Smooth muscle cell (in vitro differentiated cells): Measurements from ENCODE around the gene MARCHF3. TPM values are rescaled to one million over a fixed set of nuclear protein-coding genes. Genes with fewer than 3 reads are reported as not detected.
A peak's percentile ranks its signal among the peaks of the same experiment; 100 is the strongest.

Experiments
- DNase-seq: peaks from one replicate; lab custom pipeline; 2025; ENCODE audit not compliant: unreplicated experiment; lab: John Stamatoyannopoulos, UW
- H2AFZ ChIP-seq: fragments of 200-600 bp; sonication (generic); 2 replicates; pipeline ENCODE4 v1.6.0; 2016; ENCODE audit warnings: antibody characterized with exemption, low read depth, mild to moderate bottlenecking
- H3F3A ChIP-seq: fragments of 200-600 bp; sonication (generic); 2 replicates; pipeline ENCODE4 v1.6.0; 2017; ENCODE audit warnings: antibody characterized with exemption, low read depth
- H3K27ac ChIP-seq: fragments of 200-600 bp; sonication (generic); 2 replicates; pipeline ENCODE4 v1.5.1; 2016; ENCODE audit warnings: low read depth, mild to moderate bottlenecking
- H3K27me3 ChIP-seq: fragments of 200-600 bp; sonication (generic); 2 replicates; pipeline ENCODE4 v1.6.1; 2016; ENCODE audit warnings: low read depth, mild to moderate bottlenecking
- H3K36me3 ChIP-seq: fragments of 200-600 bp; sonication (generic); 2 replicates; pipeline ENCODE4 v1.5.1; 2016; ENCODE audit warnings: low read depth
- H3K4me1 ChIP-seq: fragments of 200-600 bp; sonication (generic); 2 replicates; pipeline ENCODE4 v1.5.1; 2016; ENCODE audit warnings: low read depth
- H3K4me2 ChIP-seq: fragments of 200-600 bp; sonication (generic); 2 replicates; pipeline ENCODE4 v1.6.0; 2016; ENCODE audit warnings: mild to moderate bottlenecking
- H3K4me3 ChIP-seq: fragments of 200-600 bp; sonication (generic); 2 replicates; pipeline ENCODE4 v1.5.1; 2016; ENCODE audit warnings: mild to moderate bottlenecking
- H3K79me2 ChIP-seq: fragments of 200-600 bp; sonication (generic); 2 replicates; pipeline ENCODE4 v1.6.0; 2016; ENCODE audit warnings: low read depth, mild to moderate bottlenecking
- H3K9ac ChIP-seq: fragments of 200-600 bp; sonication (generic); 2 replicates; pipeline ENCODE4 v1.6.0; 2016; ENCODE audit warnings: low read depth
- H3K9me3 ChIP-seq: fragments of 200-600 bp; sonication (generic); replicated peaks from 2 replicates; pipeline ENCODE4 v1.5.1; 2016; ENCODE audit warnings: low read depth
- H4K20me1 ChIP-seq: fragments of 200-600 bp; sonication (generic); 2 replicates; pipeline ENCODE4 v1.6.0; 2016; ENCODE audit warnings: low read depth
- WGBS: methylation state at CpG from one replicate; pipeline ENCODE4 v1.1.7; 2016; ENCODE audit warnings: low lambda C conversion rate; 5-methylcytosine and 5-hydroxymethylcytosine counted together
- polyA plus RNA-seq: library from polyadenylated mRNA; unstranded; fragments of >200 nt; fragmentation: Nextera tagmentation; extraction: Ambion mirVana; gene quantifications from 2 replicates; pipeline ENCODE4 v1.2.1, GENCODE V29; 2016
- total RNA-seq: library from RNA; depleted of rRNA; stranded (reverse); fragments of >200 nt; gene quantifications from 2 replicates; pipeline ENCODE4 v1.2.3, GENCODE V29; 2014
- TF ChIP-seq, protein P1 (sequence below): fragments of 200-600 bp; sonication (generic); IDR thresholded peaks from 2 replicates; pipeline ENCODE4 v1.5.1; 2017; ENCODE audit warnings: borderline replicate concordance, mild to moderate bottlenecking, antibody characterized with exemption; ENCODE audit not compliant: insufficient read depth, poor library complexity, severe bottlenecking

MARCHF3 gene
- total and polyA plus RNA-seq, 2 experiments from 2014 or later, result 17.8 to 30.8 TPM

DNA sequence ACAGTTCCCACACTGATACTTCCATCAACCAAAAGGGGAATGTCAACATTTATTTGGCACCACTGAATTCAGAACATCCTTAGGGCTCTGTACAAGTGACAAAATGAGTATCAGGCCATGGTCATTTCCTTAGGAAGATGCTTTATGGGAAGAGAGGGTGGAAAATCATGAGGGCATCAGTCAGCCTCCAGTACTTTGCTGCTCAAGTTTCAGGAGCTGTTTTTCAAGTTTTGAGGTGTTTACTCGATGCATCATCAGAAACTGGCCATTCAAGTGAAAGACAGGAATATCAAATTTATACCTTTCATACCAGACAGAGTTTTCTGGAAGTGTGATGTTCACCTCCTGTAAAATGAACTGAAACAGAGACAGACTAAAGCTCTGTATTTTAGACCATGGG is 21.2 kb upstream of the MARCHF3 start:
- Histone ChIP-seq H3K79me2 (no peaks in the 10 kb centered on the region), H3K9me3 (no peaks in the 10 kb centered on the region), H3K4me1 (no peaks in the 10 kb centered on the region), H3F3A (no peaks in the 10 kb centered on the region), H3K9ac (no peak overlapping the region), H4K20me1 (no peaks in the 10 kb centered on the region), H3K4me2 (no peak overlapping the region), H3K36me3 (no peaks in the 10 kb centered on the region), H2AFZ (no peak overlapping the region), H3K27ac (no peak overlapping the region), H3K4me3 (no peak overlapping the region), H3K27me3 (peaks cover 3% of the 10 kb centered on the region)
- TF ChIP-seq, protein P1, sequence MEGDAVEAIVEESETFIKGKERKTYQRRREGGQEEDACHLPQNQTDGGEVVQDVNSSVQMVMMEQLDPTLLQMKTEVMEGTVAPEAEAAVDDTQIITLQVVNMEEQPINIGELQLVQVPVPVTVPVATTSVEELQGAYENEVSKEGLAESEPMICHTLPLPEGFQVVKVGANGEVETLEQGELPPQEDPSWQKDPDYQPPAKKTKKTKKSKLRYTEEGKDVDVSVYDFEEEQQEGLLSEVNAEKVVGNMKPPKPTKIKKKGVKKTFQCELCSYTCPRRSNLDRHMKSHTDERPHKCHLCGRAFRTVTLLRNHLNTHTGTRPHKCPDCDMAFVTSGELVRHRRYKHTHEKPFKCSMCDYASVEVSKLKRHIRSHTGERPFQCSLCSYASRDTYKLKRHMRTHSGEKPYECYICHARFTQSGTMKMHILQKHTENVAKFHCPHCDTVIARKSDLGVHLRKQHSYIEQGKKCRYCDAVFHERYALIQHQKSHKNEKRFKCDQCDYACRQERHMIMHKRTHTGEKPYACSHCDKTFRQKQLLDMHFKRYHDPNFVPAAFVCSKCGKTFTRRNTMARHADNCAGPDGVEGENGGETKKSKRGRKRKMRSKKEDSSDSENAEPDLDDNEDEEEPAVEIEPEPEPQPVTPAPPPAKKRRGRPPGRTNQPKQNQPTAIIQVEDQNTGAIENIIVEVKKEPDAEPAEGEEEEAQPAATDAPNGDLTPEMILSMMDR, result no peak
- WGBS, result 88% methylated on average over 1 of the region's 1 CpG
- DNase-seq, result no peak

DNA sequence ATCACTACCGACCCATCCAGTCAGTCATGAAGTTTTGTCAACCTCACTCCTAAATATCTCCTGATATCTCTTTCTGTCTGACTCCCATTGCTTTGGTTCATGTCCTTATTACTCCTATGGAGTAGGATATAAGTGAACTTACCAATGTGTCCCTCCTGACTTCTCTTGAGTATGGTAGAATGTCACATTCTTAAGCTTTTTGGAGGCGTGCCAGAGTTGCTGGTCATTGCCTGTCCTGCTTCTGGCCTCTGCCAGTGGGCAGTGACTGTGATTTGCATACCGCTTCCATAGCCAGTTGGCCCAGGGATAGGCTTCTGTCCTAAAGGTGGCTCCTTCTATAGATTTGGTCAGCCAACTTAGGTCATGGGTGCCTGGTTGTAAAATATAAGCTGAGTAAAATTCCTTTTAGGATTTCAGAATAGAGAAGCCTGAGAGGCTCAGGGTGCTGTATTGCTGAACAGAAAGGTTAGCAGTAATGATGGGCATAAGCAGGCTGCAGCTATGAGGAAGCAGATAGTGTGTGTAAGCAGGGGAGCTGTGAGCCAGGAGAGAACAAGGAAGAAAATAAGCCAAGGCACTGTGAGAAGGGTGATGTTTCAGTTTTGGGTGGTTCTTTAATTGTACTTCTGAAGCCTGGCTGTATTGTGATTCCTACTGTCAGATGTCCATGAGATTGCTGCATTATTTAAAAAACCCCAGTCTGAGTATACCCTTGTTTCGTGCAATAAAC is 16.1 kb upstream of the MARCHF3 start:
- Histone ChIP-seq H2AFZ (no peak overlapping the region), H3K4me3 (no peak overlapping the region), H3K27me3 (peaks cover 5% of the 10 kb centered on the region), H4K20me1 (no peaks in the 10 kb centered on the region), H3K4me1 (no peaks in the 10 kb centered on the region), H3K9ac (no peak overlapping the region), H3K79me2 (no peaks in the 10 kb centered on the region), H3F3A (no peaks in the 10 kb centered on the region), H3K4me2 (no peak overlapping the region), H3K9me3 (no peaks in the 10 kb centered on the region), H3K36me3 (no peaks in the 10 kb centered on the region), H3K27ac (no peak overlapping the region)
- DNase-seq, result no peak
- TF ChIP-seq, protein P1, result no peak
- 91% methylated on average over 4 of the region's 4 CpGs for WGBS

DNA sequence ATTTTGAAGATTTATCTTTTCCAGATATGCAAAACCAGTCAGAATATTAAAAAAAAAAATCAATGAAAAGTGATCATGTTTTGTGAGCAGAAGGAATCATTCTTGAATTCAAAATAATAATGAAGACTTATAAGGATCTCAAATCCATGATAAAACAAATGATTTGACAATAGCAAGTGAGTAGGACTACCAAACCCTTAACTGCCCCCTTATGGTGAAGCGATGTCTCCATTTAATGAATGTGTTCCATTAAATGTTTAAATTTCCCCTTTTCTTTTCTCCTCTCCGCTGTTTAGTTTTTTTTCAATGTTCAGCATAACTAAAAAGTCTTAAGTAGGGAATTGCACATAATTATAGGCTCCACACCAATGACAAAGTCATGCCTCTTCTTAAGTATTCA is 12.2 kb upstream of the MARCHF3 start:
- 88% methylated on average over 2 of the region's 2 CpGs for whole genome bisulfite sequencing
- Histone ChIP-seq H3K27ac (no peak overlapping the region), H3K4me3 (no peak overlapping the region), H3K27me3 (peaks cover 5% of the 10 kb centered on the region), H3K9ac (no peak overlapping the region), H2AFZ (no peak overlapping the region), H3K79me2 (no peaks in the 10 kb centered on the region), H3F3A (no peaks in the 10 kb centered on the region), H3K9me3 (no peaks in the 10 kb centered on the region), H4K20me1 (no peaks in the 10 kb centered on the region), H3K4me1 (no peaks in the 10 kb centered on the region), H3K4me2 (no peak overlapping the region), H3K36me3 (no peaks in the 10 kb centered on the region)
- TF ChIP-seq, protein P1, result peak; percentile 6
- no peak for DNase-seq

DNA sequence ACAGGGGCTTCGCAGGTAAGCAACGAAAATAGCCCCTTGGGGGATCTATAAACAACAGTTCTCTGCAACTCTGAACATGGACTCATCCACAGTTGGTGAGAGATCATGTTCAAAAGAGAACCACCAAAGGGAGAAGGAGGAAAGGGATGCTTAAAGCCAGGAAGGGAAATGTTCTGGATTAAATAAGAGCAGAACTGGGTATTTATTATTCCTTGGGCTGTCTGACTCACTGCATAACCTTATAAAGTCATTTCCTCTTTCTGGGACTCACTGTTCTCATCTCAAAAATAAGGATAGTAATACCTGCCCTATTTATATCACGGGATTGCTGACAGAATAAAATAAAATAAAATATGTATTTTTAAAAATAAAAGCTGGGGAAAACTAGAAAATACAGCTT is 11.2 kb upstream of the MARCHF3 start:
- peak overlapping the region; percentile 16 for H2AFZ ChIP-seq
- no peak overlapping the region for H3K9ac ChIP-seq
- H3K9me3 ChIP-seq, result no peaks in the 10 kb centered on the region
- H3K27ac ChIP-seq, result no peak overlapping the region
- H3K4me1 ChIP-seq, result no peaks in the 10 kb centered on the region
- no peak overlapping the region for H3K4me3 ChIP-seq
- H3F3A ChIP-seq, result no peaks in the 10 kb centered on the region
- H4K20me1 ChIP-seq, result no peaks in the 10 kb centered on the region
- 73% methylated on average over 3 of the region's 3 CpGs for WGBS
- no peaks in the 10 kb centered on the region for H3K79me2 ChIP-seq
- H3K4me2 ChIP-seq, result no peak overlapping the region
- no peak for DNase-seq
- H3K27me3 ChIP-seq, result peaks cover 2% of the 10 kb centered on the region
- TF ChIP-seq, protein P1, result no peak
- no peaks in the 10 kb centered on the region for H3K36me3 ChIP-seq
